K562 (cell line): ENCODE data around the gene WEE1. TPM values are rescaled to one million over a fixed set of nuclear protein-coding genes. Genes with fewer than 3 reads are reported as not detected.

Experiments used
- BRD9 ChIP-seq: fragments of 450-650 bp; IDR thresholded peaks from 2 replicates; pipeline ENCODE4 v1.6.1; 2018; ENCODE audit warnings: low read depth; ENCODE audit not compliant: partially characterized antibody
- CBFA2T3 ChIP-seq: fragments of 450-650 bp; IDR thresholded peaks from 2 replicates; pipeline ENCODE4 v1.6.1; 2017
- CHD2 ChIP-seq: IDR thresholded peaks from 2 replicates; pipeline ENCODE4 v1.6.1; 2011; ENCODE audit warnings: low read depth, low read length
- CREM ChIP-seq: IDR thresholded peaks from 2 replicates; pipeline ENCODE4 v1.6.1; 2014; ENCODE audit warnings: antibody characterized with exemption, low read depth
- MAFK ChIP-seq: IDR thresholded peaks from 2 replicates; pipeline ENCODE4 v1.6.1; 2011; ENCODE audit warnings: low read length, improper control_type of control experiment
- NFYB ChIP-seq: IDR thresholded peaks from 2 replicates; pipeline ENCODE4 v1.6.1; 2011; ENCODE audit warnings: mild to moderate bottlenecking, moderate library complexity; ENCODE audit not compliant: insufficient read length; ENCODE audit errors: extremely low read depth
- PML ChIP-seq: IDR thresholded peaks from 2 replicates; pipeline ENCODE4 v1.6.1; 2012; ENCODE audit warnings: low read length, inconsistent platforms
- PRMT5 ChIP-seq: sonication (generic); formaldehyde crosslinking; IDR thresholded peaks from 2 replicates; pipeline ENCODE4 v1.5.0; 2020; ENCODE audit warnings: missing genetic modification reagents
- SLC30A9 ChIP-seq: fragments of 250-450 bp; sonication (Bioruptor Pico); IDR thresholded peaks from 2 replicates; pipeline ENCODE4 v1.8.0; 2022; ENCODE audit warnings: mild to moderate bottlenecking, moderate library complexity
- ZBTB1 ChIP-seq: sonication (generic); formaldehyde crosslinking; IDR thresholded peaks from 2 replicates; pipeline ENCODE4 v1.8.1; 2023; ENCODE audit warnings: missing genetic modification reagents, low read depth, mild to moderate bottlenecking, borderline replicate concordance
- polyA plus RNA-seq, 8 experiments: library from polyadenylated mRNA; depleted of rRNA in 4 of 8; stranded (reverse) in 5 of 8; unstranded in 3 of 8; fragments of >200 nt; fragmentation: Nextera tagmentation in 2 of 8; fragmentation: Illumina TruSeq in 1 of 8; extraction: Ambion mirVana in 2 of 8; extraction: Trizol in 1 of 8; gene quantifications; 2 replicates each; pipeline versions ENCODE4 v1.2.1 to v1.2.3, GENCODE V29; 2011 to 2014; ENCODE audit warnings: inconsistent platforms in 1 of 8, missing spikeins in 1 of 8
- total RNA-seq, 7 experiments: library from RNA; depleted of rRNA in 6 of 7; stranded (reverse); fragments of >200 nt in 6 of 7; fragmentation: Illumina TruSeq in 2 of 7; extraction: Trizol in 2 of 7; gene quantifications; 2 replicates each; pipeline versions ENCODE4 v1.2.1 to v1.2.3, GENCODE V29; 2011 to 2021; ENCODE audit warnings: low replicate concordance in 1 of 7
- TF ChIP-seq, protein P1 (sequence below), 2 experiments: fragments of 450-650 bp in 1 of 2; sonication (generic) in 1 of 2; formaldehyde crosslinking in 1 of 2; IDR thresholded peaks; 2 replicates each; pipeline versions ENCODE4 v1.7.1 to v1.9.0; 2016 to 2022; ENCODE audit warnings: inconsistent platforms in 1 of 2, mild to moderate bottlenecking in 1 of 2, missing genetic modification reagents in 1 of 2
- TF ChIP-seq, protein P2 (sequence below): fragments of 450-650 bp; formaldehyde crosslinking; conservative IDR thresholded peaks from 2 replicates; pipeline ENCODE4 v1.4.0; 2022; ENCODE audit warnings: mild to moderate bottlenecking, missing genetic modification characterization
- TF ChIP-seq, protein P3 (sequence below): IDR thresholded peaks from 3 replicates; pipeline ENCODE4 v1.6.1; 2011; ENCODE audit warnings: borderline replicate concordance, mild to moderate bottlenecking; ENCODE audit not compliant: insufficient read length, insufficient read depth

The WEE1 gene
- total and polyA plus RNA-seq, 9 of the 15 experiments (the other 6 are each of a cell fraction or from before 2014, with no cell fraction given) = 21.9 to 99.0 (median 67.4) TPM

DNA sequence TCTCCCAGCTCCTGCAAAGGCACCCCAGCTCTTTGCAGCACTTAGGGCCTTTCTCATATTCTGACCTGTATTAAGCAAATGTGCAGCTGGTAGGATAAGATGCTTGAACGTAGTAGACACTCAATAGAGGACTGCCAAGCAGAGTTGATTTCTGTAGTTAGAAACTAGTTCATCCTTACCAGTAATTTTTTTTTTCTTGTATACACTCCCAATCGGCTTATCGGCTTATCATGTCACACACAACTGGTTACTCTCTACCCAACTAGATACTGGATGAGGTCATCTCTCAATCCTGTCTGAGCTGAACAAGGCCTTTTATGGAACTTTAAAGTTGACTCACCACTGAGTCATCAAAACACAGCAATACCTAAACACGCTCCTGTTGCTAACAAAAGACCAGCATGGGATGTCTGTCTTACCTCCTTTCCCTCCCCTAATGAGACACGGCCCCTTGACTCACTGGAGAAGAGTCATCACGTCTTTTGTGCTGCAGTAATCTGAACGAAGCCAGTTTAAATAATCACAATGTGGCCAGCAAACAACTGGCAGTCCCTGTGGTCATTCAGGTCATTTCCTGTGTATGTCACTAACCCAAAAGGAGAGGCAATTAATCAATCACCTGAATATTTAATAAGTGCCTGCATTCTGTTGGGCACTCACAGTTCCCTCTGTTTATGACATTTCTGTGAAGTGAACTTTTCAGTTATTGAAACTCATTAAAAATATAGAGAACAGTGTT is 7.5 kb upstream of the WEE1 start (continued):
- TF ChIP-seq, protein P1, sequence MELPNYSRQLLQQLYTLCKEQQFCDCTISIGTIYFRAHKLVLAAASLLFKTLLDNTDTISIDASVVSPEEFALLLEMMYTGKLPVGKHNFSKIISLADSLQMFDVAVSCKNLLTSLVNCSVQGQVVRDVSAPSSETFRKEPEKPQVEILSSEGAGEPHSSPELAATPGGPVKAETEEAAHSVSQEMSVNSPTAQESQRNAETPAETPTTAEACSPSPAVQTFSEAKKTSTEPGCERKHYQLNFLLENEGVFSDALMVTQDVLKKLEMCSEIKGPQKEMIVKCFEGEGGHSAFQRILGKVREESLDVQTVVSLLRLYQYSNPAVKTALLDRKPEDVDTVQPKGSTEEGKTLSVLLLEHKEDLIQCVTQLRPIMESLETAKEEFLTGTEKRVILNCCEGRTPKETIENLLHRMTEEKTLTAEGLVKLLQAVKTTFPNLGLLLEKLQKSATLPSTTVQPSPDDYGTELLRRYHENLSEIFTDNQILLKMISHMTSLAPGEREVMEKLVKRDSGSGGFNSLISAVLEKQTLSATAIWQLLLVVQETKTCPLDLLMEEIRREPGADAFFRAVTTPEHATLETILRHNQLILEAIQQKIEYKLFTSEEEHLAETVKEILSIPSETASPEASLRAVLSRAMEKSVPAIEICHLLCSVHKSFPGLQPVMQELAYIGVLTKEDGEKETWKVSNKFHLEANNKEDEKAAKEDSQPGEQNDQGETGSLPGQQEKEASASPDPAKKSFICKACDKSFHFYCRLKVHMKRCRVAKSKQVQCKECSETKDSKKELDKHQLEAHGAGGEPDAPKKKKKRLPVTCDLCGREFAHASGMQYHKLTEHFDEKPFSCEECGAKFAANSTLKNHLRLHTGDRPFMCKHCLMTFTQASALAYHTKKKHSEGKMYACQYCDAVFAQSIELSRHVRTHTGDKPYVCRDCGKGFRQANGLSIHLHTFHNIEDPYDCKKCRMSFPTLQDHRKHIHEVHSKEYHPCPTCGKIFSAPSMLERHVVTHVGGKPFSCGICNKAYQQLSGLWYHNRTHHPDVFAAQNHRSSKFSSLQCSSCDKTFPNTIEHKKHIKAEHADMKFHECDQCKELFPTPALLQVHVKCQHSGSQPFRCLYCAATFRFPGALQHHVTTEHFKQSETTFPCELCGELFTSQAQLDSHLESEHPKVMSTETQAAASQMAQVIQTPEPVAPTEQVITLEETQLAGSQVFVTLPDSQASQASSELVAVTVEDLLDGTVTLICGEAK (IDR thresholded peaks at IDR 0.05) = peak; percentile 51
- TF ChIP-seq, protein P1 (CRISPR knock-in tag; IDR thresholded peaks at IDR 0.05) = no peak
- TF ChIP-seq ZBTB1 (CRISPR knock-in tag) (no peak), CBFA2T3 (peak; percentile 92), SLC30A9 (no peak), MAFK (peak; percentile 89), CREM (peak; percentile 80), NFYB (no peak), CHD2 (no peak), PRMT5 (CRISPR knock-in tag) (no peak), PML (peak; percentile 45; the same call in 1 of the 2 replicates), BRD9 (peak; percentile 100)
- TF ChIP-seq, protein P2, sequence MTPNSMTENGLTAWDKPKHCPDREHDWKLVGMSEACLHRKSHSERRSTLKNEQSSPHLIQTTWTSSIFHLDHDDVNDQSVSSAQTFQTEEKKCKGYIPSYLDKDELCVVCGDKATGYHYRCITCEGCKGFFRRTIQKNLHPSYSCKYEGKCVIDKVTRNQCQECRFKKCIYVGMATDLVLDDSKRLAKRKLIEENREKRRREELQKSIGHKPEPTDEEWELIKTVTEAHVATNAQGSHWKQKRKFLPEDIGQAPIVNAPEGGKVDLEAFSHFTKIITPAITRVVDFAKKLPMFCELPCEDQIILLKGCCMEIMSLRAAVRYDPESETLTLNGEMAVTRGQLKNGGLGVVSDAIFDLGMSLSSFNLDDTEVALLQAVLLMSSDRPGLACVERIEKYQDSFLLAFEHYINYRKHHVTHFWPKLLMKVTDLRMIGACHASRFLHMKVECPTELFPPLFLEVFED (CRISPR knock-in tag) = 0 out of 2 replicates have a peak, but pooled peaks have one; percentile 42
- TF ChIP-seq, protein P3, sequence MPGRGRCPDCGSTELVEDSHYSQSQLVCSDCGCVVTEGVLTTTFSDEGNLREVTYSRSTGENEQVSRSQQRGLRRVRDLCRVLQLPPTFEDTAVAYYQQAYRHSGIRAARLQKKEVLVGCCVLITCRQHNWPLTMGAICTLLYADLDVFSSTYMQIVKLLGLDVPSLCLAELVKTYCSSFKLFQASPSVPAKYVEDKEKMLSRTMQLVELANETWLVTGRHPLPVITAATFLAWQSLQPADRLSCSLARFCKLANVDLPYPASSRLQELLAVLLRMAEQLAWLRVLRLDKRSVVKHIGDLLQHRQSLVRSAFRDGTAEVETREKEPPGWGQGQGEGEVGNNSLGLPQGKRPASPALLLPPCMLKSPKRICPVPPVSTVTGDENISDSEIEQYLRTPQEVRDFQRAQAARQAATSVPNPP = no peak
